SK-N-SH treated with all-trans-retinoic acid at 6 μM for 48 hours (cell line): ENCODE data around the gene DDRGK1.

Experiments used
- ATAC-seq: fragments of 200-7000 bp; cut with Tn5 transposase; 3 replicates; pipeline ENCODE4 v1.9.1; 2020; ENCODE audit warnings: mild to moderate bottlenecking, moderate library complexity
- TOX ChIP-seq: fragments of 250-450 bp; sonication (Bioruptor Pico); IDR thresholded peaks from 2 replicates; pipeline ENCODE4 v1.8.0; 2021; ENCODE audit warnings: mild to moderate bottlenecking, moderate library complexity, borderline replicate concordance
- TSHZ2 ChIP-seq: fragments of 250-450 bp; sonication (Bioruptor Pico); IDR thresholded peaks from 2 replicates; pipeline ENCODE4 v1.5.0; 2020; ENCODE audit warnings: mild to moderate bottlenecking, moderate library complexity
- TF ChIP-seq, protein P1 (sequence below): fragments of 250-450 bp; sonication (Bioruptor Pico); IDR thresholded peaks from 2 replicates; pipeline ENCODE4 v1.8.0; 2020; ENCODE audit warnings: mild to moderate bottlenecking, moderate library complexity, borderline replicate concordance

The DDRGK1 gene

GRCh38 chr20:3141757-3142156 is 62.7 kb downstream of the DDRGK1 start:
- TF ChIP-seq TSHZ2 (CRISPR knock-in tag) (no peak), TOX (no peak)
- TF ChIP-seq, protein P1, sequence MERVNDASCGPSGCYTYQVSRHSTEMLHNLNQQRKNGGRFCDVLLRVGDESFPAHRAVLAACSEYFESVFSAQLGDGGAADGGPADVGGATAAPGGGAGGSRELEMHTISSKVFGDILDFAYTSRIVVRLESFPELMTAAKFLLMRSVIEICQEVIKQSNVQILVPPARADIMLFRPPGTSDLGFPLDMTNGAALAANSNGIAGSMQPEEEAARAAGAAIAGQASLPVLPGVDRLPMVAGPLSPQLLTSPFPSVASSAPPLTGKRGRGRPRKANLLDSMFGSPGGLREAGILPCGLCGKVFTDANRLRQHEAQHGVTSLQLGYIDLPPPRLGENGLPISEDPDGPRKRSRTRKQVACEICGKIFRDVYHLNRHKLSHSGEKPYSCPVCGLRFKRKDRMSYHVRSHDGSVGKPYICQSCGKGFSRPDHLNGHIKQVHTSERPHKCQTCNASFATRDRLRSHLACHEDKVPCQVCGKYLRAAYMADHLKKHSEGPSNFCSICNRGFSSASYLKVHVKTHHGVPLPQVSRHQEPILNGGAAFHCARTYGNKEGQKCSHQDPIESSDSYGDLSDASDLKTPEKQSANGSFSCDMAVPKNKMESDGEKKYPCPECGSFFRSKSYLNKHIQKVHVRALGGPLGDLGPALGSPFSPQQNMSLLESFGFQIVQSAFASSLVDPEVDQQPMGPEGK (CRISPR knock-in tag), result no peak
- TF ChIP-seq, all 23 proteins: peak for 0
- no peak for ATAC-seq
